Stimulated activated CD8-positive, alpha-beta memory T cell treated with anti-CD3 and anti-CD28 coated beads, Interleukin-4, amount 100 ng/mL, for 48 hours (primary cell): ENCODE results near the gene SPDYE18.
"Not testable (repeated sequence)": the region's sequence is repeated elsewhere in the genome, so short reads cannot be mapped to it uniquely, and the experiment has no call there.

ENCODE experiments used
- DNase-seq: peaks from one replicate; pipeline ENCODE4 v3.0.0-alpha.2; 2020

The SPDYE18 gene

DNA sequence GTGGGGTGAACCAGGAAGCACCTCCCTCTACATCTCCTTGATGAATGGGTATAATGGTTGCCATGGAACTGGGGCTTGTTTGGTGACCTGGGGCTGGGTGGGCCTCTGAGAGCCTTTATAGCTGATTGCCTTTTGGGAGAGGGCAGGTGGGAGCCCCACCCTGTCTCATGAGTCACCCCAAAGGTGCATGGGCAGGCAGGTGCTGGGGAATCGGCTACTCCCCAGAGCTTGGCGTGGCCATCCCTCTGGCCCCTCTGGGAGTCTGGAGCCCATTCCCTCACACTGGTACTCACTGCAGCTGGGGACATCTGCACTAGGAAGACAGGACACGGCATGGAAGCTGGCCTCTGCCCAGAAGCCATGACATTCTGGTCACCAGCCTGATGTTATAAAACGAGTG lies at the start of gene SPDYE18:
SPDYE18 (minus strand) TSS at position 2 of the 400 bp plus-strand sequence. CDS start 2,046 bp downstream, outside the sequence.
- not testable (repeated sequence) for DNase-seq

DNA sequence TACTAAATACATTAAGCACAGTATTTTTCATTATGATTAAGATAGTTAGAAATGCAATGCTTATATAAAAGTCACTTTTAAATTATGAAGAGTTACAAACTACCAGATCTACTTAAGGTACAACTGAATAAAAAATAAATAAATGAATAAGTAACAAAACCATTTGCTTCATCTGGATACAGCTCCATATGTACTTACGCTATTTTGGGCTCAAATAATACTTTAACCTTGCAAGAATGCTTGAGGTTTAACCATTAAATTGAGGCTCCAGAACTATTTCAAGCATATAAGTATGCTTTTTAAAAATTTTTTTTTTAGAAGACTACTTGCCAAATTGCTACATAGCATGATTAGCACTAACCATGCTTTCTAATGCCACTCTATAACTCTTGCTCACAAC lies 46.0 kb upstream of the SPDYE18 start:
- not testable (repeated sequence) for DNase-seq

DNA sequence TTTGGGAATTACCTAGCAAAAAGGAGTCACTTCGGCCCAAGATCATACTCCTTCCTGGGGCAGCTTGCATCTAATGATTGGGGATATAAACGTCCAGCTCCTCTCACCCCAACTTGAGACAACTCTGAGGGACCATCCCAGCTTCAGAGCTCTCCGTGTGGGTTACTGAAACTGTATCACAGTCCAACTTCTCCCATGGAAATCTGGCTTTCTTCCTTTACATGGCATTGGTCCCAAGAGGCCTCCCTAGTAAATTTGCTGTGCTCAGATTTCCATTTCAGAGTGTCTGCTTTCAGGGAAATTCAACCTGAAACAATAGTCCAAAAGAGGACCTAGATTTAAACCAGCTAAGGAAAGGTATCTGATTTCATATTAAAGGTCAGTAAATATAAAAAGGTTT lies 45.3 kb upstream of the SPDYE18 start:
- not testable (repeated sequence) for DNase-seq

- not testable (repeated sequence) for DNase-seq
These were observed 43.5 kb upstream of the SPDYE18 start for GRCh38 chr7:77105904-77106303.

- not testable (repeated sequence) for DNase-seq
These were observed 40.3 kb upstream of the SPDYE18 start for GRCh38 chr7:77102671-77103070.

DNA sequence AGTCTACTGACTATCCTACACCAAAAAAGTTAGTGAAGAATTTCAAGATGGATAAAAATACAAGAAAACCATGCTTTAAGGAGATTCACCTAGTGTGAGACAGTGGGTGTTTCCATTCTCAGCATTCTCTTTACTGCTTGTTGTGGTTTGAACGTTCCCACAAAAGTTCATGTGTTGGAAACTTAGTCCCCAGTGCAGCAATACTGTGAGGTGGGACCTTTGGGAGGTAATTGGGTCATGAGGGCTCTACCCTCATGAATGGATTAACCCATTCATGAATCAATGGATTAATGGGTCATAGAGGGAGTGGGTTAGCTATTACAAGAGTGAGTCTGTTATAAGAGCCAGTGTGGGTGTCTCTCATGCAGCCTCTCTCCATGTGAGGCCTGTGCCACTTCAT lies 38.8 kb upstream of the SPDYE18 start:
- not testable (repeated sequence) for DNase-seq

DNA sequence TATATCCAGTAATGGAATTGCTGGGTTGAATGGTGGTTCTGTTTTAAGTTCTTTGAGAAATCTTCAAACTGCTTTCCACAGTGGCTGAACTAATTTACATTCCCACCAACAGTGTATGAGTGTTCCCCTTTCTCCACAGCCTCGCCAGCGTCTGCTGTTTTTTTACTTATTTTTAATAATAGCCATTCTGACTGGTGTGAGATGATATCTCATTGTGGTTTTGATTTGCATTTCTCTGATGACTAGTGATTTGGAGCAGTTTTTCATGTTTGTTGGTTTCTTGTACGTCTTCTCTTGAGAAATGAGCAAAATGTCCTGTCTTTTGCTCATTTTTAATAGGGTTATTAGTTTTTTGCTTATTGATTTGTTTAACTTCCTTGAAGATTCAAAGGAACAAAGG lies 38.1 kb upstream of the SPDYE18 start:
- not testable (repeated sequence) for DNase-seq

GRCh38 chr7:77092301-77092700 lies 29.9 kb upstream of the SPDYE18 start:
- DNase-seq = not testable (repeated sequence)

DNA sequence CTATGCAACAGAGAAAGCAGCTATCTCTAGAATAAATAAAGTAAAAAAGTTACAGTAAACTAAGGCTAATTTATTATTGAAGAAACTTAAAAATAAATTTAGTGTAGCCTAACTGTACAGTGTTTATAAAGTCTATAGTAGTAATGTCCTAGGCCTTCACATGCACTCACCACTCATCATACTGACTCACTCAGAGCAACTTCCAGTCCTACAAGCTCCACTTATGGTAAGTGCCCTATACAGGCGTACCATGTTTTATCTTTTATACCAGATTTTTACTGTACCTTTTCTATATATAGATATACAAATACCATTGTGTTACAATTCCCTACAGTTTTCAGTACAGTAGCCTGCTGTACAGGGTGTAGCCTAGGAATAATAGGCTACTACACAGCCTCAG lies 19.8 kb upstream of the SPDYE18 start:
- not testable (repeated sequence) for DNase-seq

- DNase-seq = not testable (repeated sequence)
These were observed 17.9 kb upstream of the SPDYE18 start for GRCh38 chr7:77080236-77080635.

DNA sequence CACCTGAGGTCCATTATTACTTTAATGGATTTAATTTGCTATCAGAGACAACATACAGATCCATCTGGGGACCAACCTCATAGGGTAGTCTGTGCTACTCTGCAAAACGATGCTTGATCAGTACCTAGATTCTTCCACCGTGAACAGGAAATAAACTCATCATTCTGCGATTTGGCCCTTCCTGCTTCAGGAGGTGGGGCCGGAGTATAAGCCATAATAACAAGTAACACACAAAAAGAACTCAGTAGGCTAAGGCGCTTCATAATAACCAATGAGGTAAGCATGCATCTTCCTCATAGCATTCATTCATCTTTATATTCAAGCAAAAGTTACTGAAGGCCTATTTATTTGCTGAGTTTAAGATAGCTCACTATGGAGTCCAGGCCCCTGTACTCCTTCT lies 17.3 kb upstream of the SPDYE18 start:
- DNase-seq = not testable (repeated sequence)

DNA sequence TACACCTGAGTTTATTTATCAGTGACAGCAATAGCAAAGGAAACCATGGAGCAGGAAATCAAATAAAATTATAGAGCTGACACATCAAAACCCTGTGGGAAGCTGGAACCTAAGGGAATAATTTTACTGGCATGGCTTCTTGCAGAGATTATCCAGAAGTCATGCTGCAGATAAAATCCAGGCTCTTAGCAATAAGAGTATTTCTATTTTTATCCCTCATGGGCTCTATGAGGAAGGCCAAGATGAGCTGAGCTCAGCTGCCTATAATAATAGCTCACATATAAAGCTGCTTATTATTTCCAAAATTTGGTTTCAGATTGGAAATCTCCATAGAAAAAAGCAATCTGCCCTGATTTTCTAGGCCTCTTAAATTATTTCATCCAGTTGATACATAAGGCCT lies 16.8 kb upstream of the SPDYE18 start:
- not testable (repeated sequence) for DNase-seq

GRCh38 chr7:77077060-77077459 lies 14.7 kb upstream of the SPDYE18 start:
- not testable (repeated sequence) for DNase-seq

GRCh38 chr7:77074786-77075396 lies 12.5 kb upstream of the SPDYE18 start:
- DNase-seq = not testable (repeated sequence)

GRCh38 chr7:77071108-77071507 lies 8.8 kb upstream of the SPDYE18 start:
- DNase-seq = not testable (repeated sequence)

GRCh38 chr7:77065869-77066268 lies 3.5 kb upstream of the SPDYE18 start:
- DNase-seq = not testable (repeated sequence)

DNA sequence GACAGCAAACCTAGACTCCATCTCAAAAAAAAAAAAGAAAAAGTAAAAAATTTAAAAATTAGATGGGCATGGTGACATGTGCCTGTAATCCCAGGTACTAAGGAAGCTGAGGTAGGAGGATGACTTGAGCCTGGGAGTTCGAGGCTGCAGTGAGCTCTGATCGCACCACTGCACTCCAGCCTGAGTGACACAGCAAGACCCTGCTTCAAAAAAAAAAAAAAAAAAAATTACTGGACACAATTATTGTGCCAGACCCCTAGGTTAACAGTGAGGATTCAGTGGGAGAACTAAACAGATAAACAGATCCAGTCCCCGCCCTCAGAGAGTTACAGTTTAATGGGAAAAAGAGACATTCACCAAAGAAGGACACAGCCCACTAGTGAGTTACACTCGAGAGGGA lies 1.4 kb upstream of the SPDYE18 start:
- not testable (repeated sequence) for DNase-seq

DNA sequence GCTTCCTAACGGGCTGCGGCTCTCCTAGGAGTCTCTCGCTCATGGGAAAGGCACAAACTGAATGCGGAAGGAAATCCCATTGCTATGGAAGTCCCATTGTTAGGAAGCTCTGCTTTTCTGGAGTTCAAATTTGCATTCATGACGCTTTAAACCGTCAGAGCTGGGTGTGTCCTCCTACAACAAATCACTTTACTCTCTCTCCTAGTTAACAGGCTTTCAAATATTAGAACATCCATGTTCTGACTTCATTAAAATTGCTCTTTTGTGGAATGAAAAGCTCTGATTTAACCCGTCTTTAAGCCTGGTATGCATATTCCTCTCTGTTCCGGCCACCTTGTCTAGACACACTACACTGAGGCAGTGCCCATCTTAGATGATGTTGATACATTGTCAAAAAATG lies 30.1 kb downstream of the SPDYE18 start, which contains the start of gene SPDYE17:
SPDYE17 (minus strand) TSS at position 101 of the 400 bp plus-strand sequence. CDS start 1,791 bp downstream, outside the sequence.
- DNase-seq = not testable (repeated sequence)

DNA sequence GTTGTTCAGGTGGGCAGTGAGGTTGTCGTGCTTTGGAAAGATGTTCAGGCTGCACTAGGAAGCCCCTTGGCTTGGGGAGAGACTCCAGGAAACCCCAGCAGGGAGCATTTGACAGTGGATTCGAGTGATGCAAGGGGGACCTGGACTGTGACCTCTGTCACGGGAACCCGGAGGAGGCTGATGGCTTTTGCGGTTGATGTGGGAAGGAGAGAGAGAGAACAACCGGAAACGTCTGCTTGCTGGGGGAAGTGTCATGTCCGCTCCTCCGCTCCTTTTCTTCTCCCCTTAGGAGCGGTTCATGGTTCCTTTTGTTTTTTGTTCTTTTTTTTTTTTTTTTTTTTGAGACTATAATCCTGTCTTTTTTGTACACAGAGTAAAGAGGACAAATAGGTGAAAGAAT lies 36.0 kb downstream of the SPDYE18 start:
- DNase-seq = not testable (repeated sequence)

DNA sequence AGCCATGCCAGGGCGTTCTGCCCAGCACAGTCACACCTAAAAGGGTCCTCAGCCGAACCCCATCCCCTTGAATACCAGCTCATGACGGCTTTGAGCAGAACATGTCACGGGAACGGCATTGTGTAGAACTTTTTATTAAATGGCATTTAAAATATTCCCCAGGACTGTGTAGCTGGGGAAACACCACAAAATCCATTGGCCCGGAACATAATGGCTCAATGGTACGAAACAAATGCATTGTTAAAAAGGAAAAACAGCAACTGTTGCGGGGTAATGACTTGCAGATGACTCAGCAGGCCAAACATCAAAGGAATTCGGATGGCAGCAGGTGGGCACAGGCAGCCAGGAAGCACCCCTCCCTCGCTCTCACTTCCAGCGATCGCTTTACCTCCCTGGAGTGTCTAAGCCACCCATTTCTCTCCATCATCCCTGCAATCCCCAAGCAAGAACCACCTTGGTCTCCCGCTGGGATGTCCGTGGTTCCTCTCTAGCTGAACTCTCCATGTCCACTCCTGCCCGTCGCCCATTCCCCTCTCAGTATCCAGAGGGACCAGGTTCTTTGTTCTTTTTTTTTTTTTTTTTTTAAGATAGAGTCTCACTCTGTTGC lies 52.2 kb downstream of the SPDYE18 start:
- not testable (repeated sequence) for DNase-seq

- DNase-seq = not testable (repeated sequence)
These were observed 54.4 kb downstream of the SPDYE18 start for GRCh38 chr7:77008000-77008399.

DNA sequence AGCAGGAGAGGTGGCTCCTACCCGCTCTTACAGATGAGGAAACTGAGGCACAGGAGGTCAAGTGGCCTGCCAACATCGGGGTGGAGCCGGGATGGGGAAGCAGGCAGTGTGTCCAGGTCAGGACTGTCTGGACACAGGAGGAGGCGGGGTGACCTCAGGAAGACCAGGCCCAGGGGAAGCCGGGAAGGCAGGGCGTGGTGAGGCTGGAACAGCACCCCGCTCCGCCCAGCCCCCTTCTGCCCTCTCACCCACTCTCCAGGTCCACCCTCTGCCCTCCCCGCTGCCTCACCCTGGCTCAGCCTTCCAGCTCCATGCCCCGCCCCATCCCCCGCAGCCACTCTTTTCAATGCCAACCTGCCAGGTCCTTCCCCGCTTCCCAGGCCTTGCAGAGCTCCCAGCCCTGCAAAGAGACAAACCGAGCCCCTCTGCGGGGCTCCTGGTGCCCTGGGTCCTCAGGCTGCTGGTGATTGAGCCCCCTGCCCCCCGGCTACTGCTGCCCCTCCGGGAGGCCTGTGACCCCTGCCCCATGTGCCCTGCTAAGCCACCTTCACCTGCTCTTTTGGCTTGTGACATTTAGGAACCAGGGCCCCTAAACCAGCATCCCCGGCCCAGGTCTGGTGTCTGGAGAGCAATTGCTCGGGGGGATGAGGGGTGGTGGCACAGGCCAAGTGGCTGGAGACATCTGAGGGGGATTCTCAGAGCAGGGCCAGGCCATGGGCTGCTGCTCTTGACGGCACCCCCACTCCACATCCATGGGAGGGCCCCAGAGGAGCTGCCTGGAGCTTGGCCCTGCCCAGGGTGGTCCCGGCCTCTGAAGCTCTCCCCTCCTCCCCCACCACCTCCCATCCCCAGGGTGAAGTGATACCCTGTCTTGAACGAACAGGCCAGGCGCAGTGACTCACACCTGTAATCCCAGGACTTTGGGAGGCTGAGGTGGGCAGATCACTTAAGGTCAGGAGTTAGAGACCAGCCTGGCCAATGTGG lies 55.9 kb downstream of the SPDYE18 start:
- not testable (repeated sequence) for DNase-seq

DNA sequence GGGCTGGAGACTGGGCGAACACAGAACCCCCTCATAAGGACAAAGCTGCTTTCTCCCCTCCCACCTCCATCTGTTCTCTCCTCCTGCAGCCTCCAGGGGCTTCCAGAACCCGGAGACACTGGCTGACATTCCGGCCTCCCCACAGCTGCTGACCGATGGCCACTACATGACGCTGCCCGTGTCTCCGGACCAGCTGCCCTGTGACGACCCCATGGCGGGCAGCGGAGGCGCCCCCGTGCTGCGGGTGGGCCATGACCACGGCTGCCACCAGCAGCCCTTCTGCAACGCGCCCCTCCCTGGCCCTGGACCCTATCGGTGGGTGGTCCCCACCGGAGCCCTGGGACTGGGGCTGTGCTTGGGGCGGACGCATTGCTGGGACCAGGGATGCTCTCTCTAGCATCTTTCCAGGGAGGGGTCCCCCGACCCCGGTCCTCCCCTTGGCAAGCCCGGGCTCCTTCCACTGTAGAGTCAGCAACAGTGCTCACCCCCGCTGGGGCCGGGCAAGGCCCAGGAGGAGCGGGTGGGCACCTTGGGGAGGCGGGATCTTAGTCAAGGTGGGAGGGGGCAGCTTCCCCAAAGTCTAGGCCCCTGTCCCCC lies 56.8 kb downstream of the SPDYE18 start:
- DNase-seq = not testable (repeated sequence)
